T-helper 1 cell treated with Interleukin-12 subunit alpha and Interleukin-12 subunit beta and Interleukin-4 antibody, amounts not matched to agents 30 ng/mL and 1 ng/mL, for 36 hours (primary cell): ENCODE measurements around the gene STX12. TPM values are rescaled to one million over a fixed set of nuclear protein-coding genes. Genes with fewer than 3 reads are reported as not detected.
"Not testable (repeated sequence)": the region's sequence is repeated elsewhere in the genome, so short reads cannot be mapped to it uniquely, and the experiment has no call there.

Source experiments
- intact Hi-C: fragments of 100-400 bp; cut with micrococcal nuclease; formaldehyde crosslinking; loops from one replicate; pipeline ENCODE4 v1.15.1; 2024
- total RNA-seq: library from RNA; stranded (reverse); gene quantifications from 2 replicates; pipeline ENCODE4 v1.2.3, GENCODE V29; 2022

The STX12 gene
- total RNA-seq, 1 donor from 2014 or later, result 31.5 TPM

GRCh38 chr1:27823784-27824183 is 50.8 kb downstream of the STX12 start:
- intact Hi-C loops, result no loop called here

- intact Hi-C loops, result no loop called here
Measured at GRCh38 chr1:27824411-27824810, 51.4 kb downstream of the STX12 start.

- intact Hi-C loops, result not testable (repeated sequence)
Measured at GRCh38 chr1:27829339-27829960, 56.4 kb downstream of the STX12 start.

GRCh38 chr1:27830621-27831440 is 57.8 kb downstream of the STX12 start, which contains the start of gene PPP1R8:
Gene PPP1R8, plus strand, starts transcription at chr1:27830782. Its CDS starts 54 bp downstream, at chr1:27830836.
- intact Hi-C loops, result loop anchor here (1.0 kb wide), 6 partner anchors 27 to 257 kb away; partner anchors contain the start of genes EYA3, FAM76A, IFI6 and STX12

- intact Hi-C loops, result loop anchor here (1.0 kb wide), 2 partner anchors 27 to 58 kb away; partner anchors contain the start of gene STX12
Measured at GRCh38 chr1:27831568-27832410, 58.8 kb downstream of the STX12 start.

- intact Hi-C loops, result no loop called here
Measured at GRCh38 chr1:27832762-27833161, 59.7 kb downstream of the STX12 start.

- intact Hi-C loops, result no loop called here
Measured at GRCh38 chr1:27833470-27833869, 60.5 kb downstream of the STX12 start.

- intact Hi-C loops, result no loop called here
Measured at GRCh38 chr1:27835046-27835445, 62.0 kb downstream of the STX12 start.

GRCh38 chr1:27835501-27835900 is 62.5 kb downstream of the STX12 start:
- intact Hi-C loops, result no loop called here

- intact Hi-C loops, result no loop called here
Measured at GRCh38 chr1:27849951-27850350, 76.9 kb downstream of the STX12 start.

GRCh38 chr1:27855085-27855484 is 82.1 kb downstream of the STX12 start:
- intact Hi-C loops, result no loop called here

- intact Hi-C loops, result no loop called here
Measured at GRCh38 chr1:27856561-27857343, 83.7 kb downstream of the STX12 start.

- intact Hi-C loops, result not testable (repeated sequence)
Measured at GRCh38 chr1:27857552-27857951, 84.5 kb downstream of the STX12 start.

GRCh38 chr1:27858072-27858948 is 85.3 kb downstream of the STX12 start:
- intact Hi-C loops, result loop anchor here (1.0 kb wide), 7 partner anchors 27 to 351 kb away; partner anchors contain the start of gene EYA3

- intact Hi-C loops, result loop anchor here (1.0 kb wide), 7 partner anchors 28 to 350 kb away; partner anchors contain the start of gene EYA3
Measured at GRCh38 chr1:27858949-27859576, 86.0 kb downstream of the STX12 start.

- intact Hi-C loops, result no loop called here
Measured at GRCh38 chr1:27861436-27861835, 88.4 kb downstream of the STX12 start.

GRCh38 chr1:27862004-27862403 is 89.0 kb downstream of the STX12 start:
- intact Hi-C loops, result no loop called here

- intact Hi-C loops, result no loop called here
Measured at GRCh38 chr1:27862671-27863537, 89.9 kb downstream of the STX12 start.
